GM12864 (cell line): Measurements from ENCODE around the gene PVALB.

Experiments used
- DNase-seq: peaks from one replicate; pipeline ENCODE4 v3.0.0-alpha.2; 2011; ENCODE audit warnings: low read depth
- H3K4me3 ChIP-seq: 2 replicates; pipeline ENCODE4 v1.5.1; 2011; ENCODE audit warnings: mild to moderate bottlenecking, low read depth, low read length, control low read depth
- TF ChIP-seq, protein P1 (sequence below): IDR thresholded peaks from 2 replicates; pipeline ENCODE4 v1.5.1; 2011; ENCODE audit warnings: low read depth, mild to moderate bottlenecking, moderate library complexity, low read length, control low read depth, inconsistent platforms; ENCODE audit errors: missing control alignments

Gene PVALB

GRCh38 chr22:36856121-36856791 is 39.4 kb upstream of the PVALB start:
- TF ChIP-seq, protein P1, sequence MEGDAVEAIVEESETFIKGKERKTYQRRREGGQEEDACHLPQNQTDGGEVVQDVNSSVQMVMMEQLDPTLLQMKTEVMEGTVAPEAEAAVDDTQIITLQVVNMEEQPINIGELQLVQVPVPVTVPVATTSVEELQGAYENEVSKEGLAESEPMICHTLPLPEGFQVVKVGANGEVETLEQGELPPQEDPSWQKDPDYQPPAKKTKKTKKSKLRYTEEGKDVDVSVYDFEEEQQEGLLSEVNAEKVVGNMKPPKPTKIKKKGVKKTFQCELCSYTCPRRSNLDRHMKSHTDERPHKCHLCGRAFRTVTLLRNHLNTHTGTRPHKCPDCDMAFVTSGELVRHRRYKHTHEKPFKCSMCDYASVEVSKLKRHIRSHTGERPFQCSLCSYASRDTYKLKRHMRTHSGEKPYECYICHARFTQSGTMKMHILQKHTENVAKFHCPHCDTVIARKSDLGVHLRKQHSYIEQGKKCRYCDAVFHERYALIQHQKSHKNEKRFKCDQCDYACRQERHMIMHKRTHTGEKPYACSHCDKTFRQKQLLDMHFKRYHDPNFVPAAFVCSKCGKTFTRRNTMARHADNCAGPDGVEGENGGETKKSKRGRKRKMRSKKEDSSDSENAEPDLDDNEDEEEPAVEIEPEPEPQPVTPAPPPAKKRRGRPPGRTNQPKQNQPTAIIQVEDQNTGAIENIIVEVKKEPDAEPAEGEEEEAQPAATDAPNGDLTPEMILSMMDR, result peak; percentile 100
- H3K4me3 ChIP-seq, result no peak overlapping the region
- peak; percentile 66 for DNase-seq

DNA sequence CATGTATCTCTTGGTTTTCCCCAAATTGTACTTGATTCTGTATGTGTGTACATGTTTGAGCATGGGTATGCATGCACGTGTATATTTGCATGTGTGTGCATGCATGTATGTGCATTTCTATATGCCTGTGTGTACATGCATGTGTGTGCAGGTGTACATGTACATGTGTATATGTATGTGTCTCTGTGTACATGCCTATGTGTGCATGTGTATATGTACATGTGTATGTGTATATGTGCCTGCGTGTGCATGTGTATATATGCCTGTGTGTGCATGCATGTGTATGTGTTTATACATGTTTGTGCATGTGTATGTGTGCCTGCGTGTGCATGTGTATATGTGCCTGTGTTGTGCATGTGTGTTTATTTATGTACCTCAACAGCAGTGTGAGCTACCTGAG is 38.6 kb upstream of the PVALB start:
- H3K4me3 ChIP-seq, result no peak overlapping the region
- TF ChIP-seq, protein P1, result no peak
- no peak for DNase-seq

GRCh38 chr22:36853407-36854099 is 36.7 kb upstream of the PVALB start:
- TF ChIP-seq, protein P1, result peak; percentile 80
- no peak overlapping the region for H3K4me3 ChIP-seq
- no peak for DNase-seq

- TF ChIP-seq, protein P1, result no peak
- H3K4me3 ChIP-seq, result no peak overlapping the region
- no peak for DNase-seq
Observed at GRCh38 chr22:36852056-36852973, 35.5 kb upstream of the PVALB start.

DNA sequence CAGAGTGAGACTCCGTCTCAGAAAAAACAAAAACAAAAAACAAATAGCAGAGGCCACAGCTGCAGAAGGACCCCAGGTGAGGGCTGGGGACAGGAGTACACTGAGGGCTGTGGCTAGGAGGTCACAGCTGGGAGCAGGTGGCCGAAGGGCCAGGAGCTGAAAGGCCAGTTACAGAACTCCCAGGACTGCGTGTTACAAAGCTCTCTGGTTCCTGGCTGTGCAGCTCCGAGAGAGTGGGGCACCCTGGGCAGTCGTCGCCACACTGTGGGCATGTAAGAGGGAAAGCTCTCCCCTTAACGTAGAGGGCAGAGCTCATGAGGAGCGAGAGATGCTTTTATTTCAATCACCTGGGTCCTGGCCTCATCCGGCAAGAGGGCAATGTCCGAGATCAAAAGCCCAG is 33.8 kb upstream of the PVALB start:
- TF ChIP-seq, protein P1, result no peak
- no peak for DNase-seq
- H3K4me3 ChIP-seq, result no peak overlapping the region

GRCh38 chr22:36850056-36850455 is 33.2 kb upstream of the PVALB start:
- no peak for DNase-seq
- TF ChIP-seq, protein P1, result no peak
- no peak overlapping the region for H3K4me3 ChIP-seq
